Thyroid gland (tissue), 4 donors: ENCODE measurements around the gene KCNJ9. TPM values are rescaled to one million over a fixed set of nuclear protein-coding genes. Genes with fewer than 3 reads are reported as not detected.

Experiments
- DNase-seq, 2 donors: peaks; one replicate each; pipeline ENCODE4 v3.0.0-alpha.2; 2019
- H3K27ac ChIP-seq, 3 donors: fragments of 200-600 bp; sonication (generic); 1 replicate in 2 of 3; 2 replicates in 1 of 3; pipeline ENCODE4 v1.5.1; 2016 to 2019; ENCODE audit warnings: mild to moderate bottlenecking in 1 of 3, moderate library complexity in 1 of 3
- H3K27me3 ChIP-seq: fragments of 200-600 bp; sonication (generic); one replicate; pipeline ENCODE4 v1.5.1; 2019
- H3K36me3 ChIP-seq, 2 donors: fragments of 200-600 bp; sonication (generic); one replicate each; pipeline ENCODE4 v1.5.1; 2016 to 2019
- H3K4me1 ChIP-seq, 2 donors: fragments of 200-600 bp; sonication (generic); one replicate each; pipeline ENCODE4 v1.5.1; 2017 to 2019
- H3K4me3 ChIP-seq, 3 donors: fragments of 200-600 bp; sonication (generic); replicated peaks in 1 of 3; 1 replicate in 2 of 3; 2 replicates in 1 of 3; pipeline ENCODE4 v1.5.1; 2016; ENCODE audit warnings: mild to moderate bottlenecking in 1 of 3
- H3K9me3 ChIP-seq: fragments of 200-600 bp; sonication (generic); one replicate; pipeline ENCODE4 v1.5.1; 2017
- POLR2A ChIP-seq, 2 donors: fragments of 450-650 bp; IDR thresholded peaks; one replicate each; pipeline ENCODE4 v1.6.1; 2017; ENCODE audit warnings: antibody characterized with exemption in 2 of 2, mild to moderate bottlenecking in 2 of 2, moderate library complexity in 1 of 2
- WGBS, 2 donors: methylation state at CpG; one replicate each; pipeline ENCODE4 v1.1.5; 2017; 5-methylcytosine and 5-hydroxymethylcytosine counted together
- intact Hi-C: fragments of 100-400 bp; cut with DNase I; formaldehyde crosslinking; loops from one replicate; pipeline ENCODE4 v1.15.1; 2023
- total RNA-seq, 4 donors: library from RNA; depleted of rRNA; stranded (reverse); fragments of >200 nt; gene quantifications; one replicate each; pipeline ENCODE4 v1.2.3, GENCODE V29; 2016
- TF ChIP-seq, protein P1 (sequence below), 6 experiments: fragments of 200-600 bp in 3 of 6; fragments of 450-650 bp in 3 of 6; sonication (generic) in 3 of 6; IDR thresholded peaks; one replicate each; pipeline ENCODE4 v1.5.1; 2016 to 2019; ENCODE audit warnings: antibody characterized with exemption in 6 of 6, mild to moderate bottlenecking in 2 of 6, inconsistent platforms in 1 of 6, moderate library complexity in 1 of 6

Gene KCNJ9
- total RNA-seq, 4 donors from 2014 or later: not detected

DNA sequence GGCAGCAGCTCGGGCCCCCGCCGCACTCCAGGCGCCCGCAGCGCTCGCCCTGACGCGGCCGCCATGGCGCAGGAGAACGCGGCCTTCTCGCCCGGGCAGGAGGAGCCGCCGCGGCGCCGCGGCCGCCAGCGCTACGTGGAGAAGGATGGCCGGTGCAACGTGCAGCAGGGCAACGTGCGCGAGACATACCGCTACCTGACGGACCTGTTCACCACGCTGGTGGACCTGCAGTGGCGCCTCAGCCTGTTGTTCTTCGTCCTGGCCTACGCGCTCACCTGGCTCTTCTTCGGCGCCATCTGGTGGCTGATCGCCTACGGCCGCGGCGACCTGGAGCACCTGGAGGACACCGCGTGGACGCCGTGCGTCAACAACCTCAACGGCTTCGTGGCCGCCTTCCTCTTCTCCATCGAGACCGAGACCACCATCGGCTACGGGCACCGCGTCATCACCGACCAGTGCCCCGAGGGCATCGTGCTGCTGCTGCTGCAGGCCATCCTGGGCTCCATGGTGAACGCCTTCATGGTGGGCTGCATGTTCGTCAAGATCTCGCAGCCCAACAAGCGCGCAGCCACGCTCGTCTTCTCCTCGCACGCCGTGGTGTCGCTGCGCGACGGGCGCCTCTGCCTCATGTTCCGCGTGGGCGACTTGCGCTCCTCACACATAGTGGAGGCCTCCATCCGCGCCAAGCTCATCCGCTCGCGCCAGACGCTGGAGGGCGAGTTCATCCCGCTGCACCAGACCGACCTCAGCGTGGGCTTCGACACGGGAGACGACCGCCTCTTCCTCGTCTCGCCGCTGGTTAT, 2.8 kb downstream of the KCNJ9 start:
- peak; percentile 90 for DNase-seq

DNA sequence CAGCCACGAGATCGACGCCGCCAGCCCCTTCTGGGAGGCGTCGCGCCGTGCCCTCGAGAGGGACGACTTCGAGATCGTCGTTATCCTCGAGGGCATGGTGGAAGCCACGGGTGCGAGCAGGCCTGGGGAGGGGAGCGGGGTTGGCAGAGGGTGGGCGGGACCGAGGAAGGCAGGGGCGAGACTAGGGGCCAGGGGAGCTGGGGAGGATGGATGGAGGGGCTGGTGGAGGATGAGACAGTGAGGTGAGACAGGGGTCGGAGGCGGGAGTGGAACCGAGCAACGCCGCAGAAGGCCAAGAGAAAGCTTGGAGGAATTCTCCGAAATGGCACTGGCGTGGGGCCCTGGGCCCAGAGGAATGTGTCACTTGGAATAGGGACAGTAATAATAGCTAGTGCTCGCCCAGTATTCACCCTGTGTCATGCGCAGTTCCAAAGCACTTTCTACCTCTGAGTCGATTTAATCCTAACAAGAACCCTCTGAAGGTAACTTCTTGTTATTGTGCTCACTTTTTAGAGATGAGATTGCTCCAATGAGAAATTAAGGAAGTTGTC, 3.5 kb downstream of the KCNJ9 start:
- Histone ChIP-seq H3K27me3 (no peaks in the 10 kb centered on the region), H3K9me3 (no peaks in the 10 kb centered on the region), H3K36me3 (no peaks in the 10 kb centered on the region), H3K27ac (no peak overlapping the region), H3K4me3 (no peak overlapping the region), H3K4me1 (peaks cover 0 to 10% of the 10 kb centered on the region in 2 donors)
- no peak for DNase-seq
- 80 to 83% methylated on average over 27 to 30 of the region's 30 CpGs for WGBS, 2 donors
- intact Hi-C loops: loop anchor here (5.0 kb wide), 1 partner anchor 38 kb away; no protein-coding TSS in a partner anchor
- TF ChIP-seq, protein P1, sequence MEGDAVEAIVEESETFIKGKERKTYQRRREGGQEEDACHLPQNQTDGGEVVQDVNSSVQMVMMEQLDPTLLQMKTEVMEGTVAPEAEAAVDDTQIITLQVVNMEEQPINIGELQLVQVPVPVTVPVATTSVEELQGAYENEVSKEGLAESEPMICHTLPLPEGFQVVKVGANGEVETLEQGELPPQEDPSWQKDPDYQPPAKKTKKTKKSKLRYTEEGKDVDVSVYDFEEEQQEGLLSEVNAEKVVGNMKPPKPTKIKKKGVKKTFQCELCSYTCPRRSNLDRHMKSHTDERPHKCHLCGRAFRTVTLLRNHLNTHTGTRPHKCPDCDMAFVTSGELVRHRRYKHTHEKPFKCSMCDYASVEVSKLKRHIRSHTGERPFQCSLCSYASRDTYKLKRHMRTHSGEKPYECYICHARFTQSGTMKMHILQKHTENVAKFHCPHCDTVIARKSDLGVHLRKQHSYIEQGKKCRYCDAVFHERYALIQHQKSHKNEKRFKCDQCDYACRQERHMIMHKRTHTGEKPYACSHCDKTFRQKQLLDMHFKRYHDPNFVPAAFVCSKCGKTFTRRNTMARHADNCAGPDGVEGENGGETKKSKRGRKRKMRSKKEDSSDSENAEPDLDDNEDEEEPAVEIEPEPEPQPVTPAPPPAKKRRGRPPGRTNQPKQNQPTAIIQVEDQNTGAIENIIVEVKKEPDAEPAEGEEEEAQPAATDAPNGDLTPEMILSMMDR (IDR thresholded peaks at IDR 0.05): no peak
- no peak for TF ChIP-seq POLR2A (IDR thresholded peaks at IDR 0.05)

More for the DNA sequence above, 2.8 kb downstream of the KCNJ9 start:
- no peak overlapping the region for H3K27ac ChIP-seq
- TF ChIP-seq, protein P1 (IDR thresholded peaks at IDR 0.05): peak; percentile 53 to 85 (median 75)
- TF ChIP-seq POLR2A (IDR thresholded peaks at IDR 0.05): no peak
- H3K36me3 ChIP-seq: no peaks in the 10 kb centered on the region
- H3K27me3 ChIP-seq: no peaks in the 10 kb centered on the region
- no peaks in the 10 kb centered on the region for H3K9me3 ChIP-seq
- H3K4me3 ChIP-seq: no peak overlapping the region
- H3K4me1 ChIP-seq: peaks cover 0 to 10% of the 10 kb centered on the region in 2 donors
- intact Hi-C loops: loop anchor here (5.0 kb wide), 1 partner anchor 37 kb away; no protein-coding TSS in a partner anchor
- WGBS, 2 donors: 17 to 42% methylated on average over 32 to 42 of the region's 96 CpGs

DNA sequence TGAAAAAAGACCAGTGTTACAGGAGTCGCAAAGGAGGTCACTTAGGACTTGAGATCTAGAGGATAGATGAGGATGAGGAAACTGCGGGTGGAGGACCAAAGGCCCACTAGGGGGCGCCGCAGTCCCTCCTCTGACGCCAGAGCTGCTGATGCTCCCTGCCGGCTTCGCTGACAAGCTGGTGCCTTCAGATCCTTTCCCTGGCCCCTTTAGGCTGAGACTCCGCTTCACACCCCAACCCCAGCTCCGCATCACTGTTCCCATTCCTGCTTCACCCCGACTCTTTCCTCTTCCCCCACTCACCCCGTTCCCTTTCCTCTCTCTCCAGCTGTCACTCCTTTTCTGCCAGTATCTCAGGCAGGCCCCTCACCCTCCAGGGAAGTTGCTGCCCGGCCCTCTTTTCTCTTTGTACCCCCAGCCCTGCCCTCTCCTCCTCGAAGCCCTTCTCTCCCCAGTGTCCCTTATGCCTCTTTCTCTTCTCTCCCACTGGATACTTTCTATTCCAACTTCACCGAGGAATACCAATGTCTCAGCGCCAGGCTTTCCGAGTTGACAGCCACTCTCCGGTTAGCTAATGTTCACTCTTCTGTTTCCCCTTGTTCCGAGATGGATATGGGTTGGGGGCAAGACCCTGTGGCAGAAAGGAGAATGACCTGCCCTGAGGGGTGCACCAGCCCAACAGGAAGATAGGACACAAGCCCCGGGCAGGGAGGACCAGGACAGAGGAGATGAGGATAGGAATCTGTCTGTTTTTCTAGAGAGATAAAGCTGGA, 4.5 kb downstream of the KCNJ9 start:
- peak; percentile 67 to 72 for DNase-seq
- no peak for TF ChIP-seq POLR2A (IDR thresholded peaks at IDR 0.05)
- TF ChIP-seq, protein P1 (IDR thresholded peaks at IDR 0.05): peak; percentile 37 to 78 (median 56)
- no peaks in the 10 kb centered on the region for H3K9me3 ChIP-seq
- H3K4me3 ChIP-seq: no peak overlapping the region
- H3K27ac ChIP-seq: peak overlapping the region in 1 of 3 donors; percentile 38
- intact Hi-C loops: no loop called here
- 53 to 58% methylated on average over 19 of the region's 19 CpGs for WGBS, 2 donors
- H3K27me3 ChIP-seq: no peaks in the 10 kb centered on the region
- peaks cover 0 to 3% of the 10 kb centered on the region in 2 donors for H3K36me3 ChIP-seq
- peaks cover 0 to 10% of the 10 kb centered on the region in 2 donors for H3K4me1 ChIP-seq

DNA sequence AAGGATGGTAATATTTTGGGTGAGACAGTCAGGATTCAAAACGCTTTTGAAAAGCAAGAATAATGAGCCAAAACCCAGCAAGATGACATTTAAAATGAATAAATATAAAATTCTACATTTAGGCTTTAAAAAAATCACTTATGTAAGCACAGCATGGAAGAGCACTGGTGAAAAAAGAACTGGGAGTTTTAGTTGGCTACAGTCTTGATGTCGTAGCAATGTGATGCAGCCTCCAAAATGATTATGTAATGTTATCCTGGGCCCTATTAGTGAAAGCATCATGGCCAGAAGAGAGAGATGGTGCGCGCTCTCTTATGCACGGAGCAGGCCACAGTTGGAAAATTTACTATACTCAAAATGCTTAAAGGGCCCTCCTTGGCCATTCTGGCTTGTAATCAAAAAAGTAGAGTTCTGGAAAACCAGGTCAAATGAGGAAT, 5.1 kb downstream of the KCNJ9 start:
- no peaks in the 10 kb centered on the region for H3K27me3 ChIP-seq
- TF ChIP-seq, protein P1 (IDR thresholded peaks at IDR 0.05): no peak
- TF ChIP-seq POLR2A (IDR thresholded peaks at IDR 0.05): no peak
- no peaks in the 10 kb centered on the region for H3K9me3 ChIP-seq
- H3K4me3 ChIP-seq: no peak overlapping the region
- intact Hi-C loops: no loop called here
- peaks cover 0 to 10% of the 10 kb centered on the region in 2 donors for H3K36me3 ChIP-seq
- H3K4me1 ChIP-seq: peaks cover 0 to 10% of the 10 kb centered on the region in 2 donors
- peak overlapping the region in 1 of 3 donors; percentile 38 for H3K27ac ChIP-seq
- WGBS, 2 donors: 75 to 82% methylated on average over 5 of the region's 5 CpGs
- no peak for DNase-seq
